ENCODE results near the gene ZBTB32. TPM values are rescaled to one million over a fixed set of nuclear protein-coding genes. Genes with fewer than 3 reads are reported as not detected.

ZBTB32 gene
- total RNA-seq, 1 experiment from 2014 or later = 0.13 TPM

DNA sequence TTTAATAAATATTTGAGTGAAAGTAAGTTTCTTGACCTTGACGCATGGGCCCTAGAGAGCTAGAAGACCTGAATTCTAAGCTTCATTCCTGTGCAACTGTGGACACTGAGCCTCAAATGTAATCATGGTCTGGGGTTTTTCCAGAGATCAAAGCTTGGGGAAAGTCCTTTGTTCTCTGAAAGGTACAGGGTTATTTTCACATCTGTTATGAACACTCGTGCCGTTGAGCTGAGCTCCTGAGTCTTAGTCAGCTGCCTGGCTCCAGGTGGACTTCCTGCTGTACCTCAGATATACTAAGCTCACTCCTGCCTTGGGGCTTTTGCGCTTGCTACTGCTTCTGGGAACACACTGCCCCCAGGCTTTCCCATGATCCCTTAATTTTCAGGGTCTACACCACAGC, 7.5 kb upstream of the ZBTB32 start:
- H3K27me3 ChIP-seq (ENCODE audit: insufficient read depth, low read length) = no peaks in the 10 kb centered on the region
- H3K9me3 Mint-ChIP-seq = peaks cover 0 to 3% of the 10 kb centered on the region in 2 experiments; a peak in 3 of 5 replicates
- no peak overlapping the region for H3K4me3 Mint-ChIP-seq
- no peak overlapping the region for H4K8ac ChIP-seq (replicated peaks; ENCODE audit: insufficient read length, low read depth, low read length)
- WGBS (ENCODE audit: extremely low coverage, insufficient read length, low lambda C conversion rate) = no CpG with 5 or more reads among the region's 4 CpGs
- H3K9ac ChIP-seq (ENCODE audit: extremely low read depth, insufficient read length, low read length) = no peak overlapping the region
- no peak overlapping the region for H2AFZ ChIP-seq (ENCODE audit: low read length)
- DNase-seq = no peak
- no peaks in the 10 kb centered on the region for H3K9me3 ChIP-seq (ENCODE audit: control insufficient read depth, low read depth, low read length)
- no peak overlapping the region for H4K5ac ChIP-seq (ENCODE audit: insufficient read length, low read depth, low read length)
- no peaks in the 10 kb centered on the region for H3K79me2 ChIP-seq (ENCODE audit: insufficient read depth, low read length)
- H3K36me3 Mint-ChIP-seq (ENCODE audit: insufficient read depth in 1 of 3, low read depth in 3 of 3) = no peaks in the 10 kb centered on the region
- H2BK5ac ChIP-seq (ENCODE audit: insufficient read length, low read length) = no peak overlapping the region
- H2BK15ac ChIP-seq (ENCODE audit: low read depth, low read length) = no peak overlapping the region
- H2BK120ac ChIP-seq (ENCODE audit: low read depth, low read length, poor library complexity, severe bottlenecking) = no peak overlapping the region
- H3K23me2 ChIP-seq (ENCODE audit: insufficient read length, low read depth, low read length, poor library complexity, severe bottlenecking) = no peaks in the 10 kb centered on the region
- no peaks in the 10 kb centered on the region for H3K79me1 ChIP-seq (ENCODE audit: insufficient read depth, low read depth, low read length, poor library complexity, severe bottlenecking)
- H3K27ac ChIP-seq (ENCODE audit: insufficient read length, low read depth, low read length) = no peak overlapping the region
- H3K4ac ChIP-seq (ENCODE audit: low read depth, low read length) = no peak overlapping the region
- H3K27ac Mint-ChIP-seq = no peak overlapping the region
- no peak overlapping the region for H3T11ph ChIP-seq (ENCODE audit: low read length)
- no peak overlapping the region for H2BK12ac ChIP-seq (ENCODE audit: insufficient read length, low read depth, low read length)
- no peak overlapping the region for H2BK20ac ChIP-seq (ENCODE audit: low read depth, low read length, poor library complexity, severe bottlenecking)
- no peak overlapping the region for H3K56ac ChIP-seq (ENCODE audit: insufficient read length, low read depth, low read length)
- H3K27me3 Mint-ChIP-seq (ENCODE audit: low read depth) = peaks cover 11% of the 10 kb centered on the region
- no peak overlapping the region for H3K18ac ChIP-seq (ENCODE audit: insufficient read length, low read depth, low read length)
- H4K20me1 ChIP-seq (ENCODE audit: control insufficient read depth, insufficient read depth, insufficient read length) = no peaks in the 10 kb centered on the region
- H3K23ac ChIP-seq (ENCODE audit: insufficient read length, low read depth, low read length) = no peak overlapping the region
- no peak overlapping the region for H3K4me2 ChIP-seq (ENCODE audit: insufficient read depth, insufficient read length, low read length)
- H3K14ac ChIP-seq (ENCODE audit: insufficient read depth, low read length) = no peak overlapping the region
- no peak overlapping the region for H2AK5ac ChIP-seq (ENCODE audit: insufficient read length, low read length)
- H3K4me1 ChIP-seq (ENCODE audit: insufficient read depth, low read length) = no peaks in the 10 kb centered on the region
- TF ChIP-seq, protein P1, sequence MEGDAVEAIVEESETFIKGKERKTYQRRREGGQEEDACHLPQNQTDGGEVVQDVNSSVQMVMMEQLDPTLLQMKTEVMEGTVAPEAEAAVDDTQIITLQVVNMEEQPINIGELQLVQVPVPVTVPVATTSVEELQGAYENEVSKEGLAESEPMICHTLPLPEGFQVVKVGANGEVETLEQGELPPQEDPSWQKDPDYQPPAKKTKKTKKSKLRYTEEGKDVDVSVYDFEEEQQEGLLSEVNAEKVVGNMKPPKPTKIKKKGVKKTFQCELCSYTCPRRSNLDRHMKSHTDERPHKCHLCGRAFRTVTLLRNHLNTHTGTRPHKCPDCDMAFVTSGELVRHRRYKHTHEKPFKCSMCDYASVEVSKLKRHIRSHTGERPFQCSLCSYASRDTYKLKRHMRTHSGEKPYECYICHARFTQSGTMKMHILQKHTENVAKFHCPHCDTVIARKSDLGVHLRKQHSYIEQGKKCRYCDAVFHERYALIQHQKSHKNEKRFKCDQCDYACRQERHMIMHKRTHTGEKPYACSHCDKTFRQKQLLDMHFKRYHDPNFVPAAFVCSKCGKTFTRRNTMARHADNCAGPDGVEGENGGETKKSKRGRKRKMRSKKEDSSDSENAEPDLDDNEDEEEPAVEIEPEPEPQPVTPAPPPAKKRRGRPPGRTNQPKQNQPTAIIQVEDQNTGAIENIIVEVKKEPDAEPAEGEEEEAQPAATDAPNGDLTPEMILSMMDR (conservative IDR thresholded peaks at IDR 0.05) = no peak
- H3K4me1 Mint-ChIP-seq = peaks cover 0 to 8% of the 10 kb centered on the region in 2 experiments; a peak in 1 of 4 replicates
- no peak overlapping the region for H4K91ac ChIP-seq (ENCODE audit: insufficient read length, low read depth, low read length)

Data from H9 (cell line).